Activated naive CD8-positive, alpha-beta T cell (primary cell): ENCODE measurements around the gene SPATS2L.

Experiments
- H3K27ac Mint-ChIP-seq: one replicate; pipeline ENCODE4 v1.8.0; 2021; ENCODE audit warnings: mixed read lengths
- H3K27me3 Mint-ChIP-seq: one replicate; pipeline ENCODE4 v1.8.0; 2021; ENCODE audit warnings: mixed read lengths
- H3K36me3 Mint-ChIP-seq: one replicate; pipeline ENCODE4 v1.8.0; 2021; ENCODE audit warnings: mixed read lengths
- H3K4me1 Mint-ChIP-seq: one replicate; pipeline ENCODE4 v1.8.0; 2021; ENCODE audit warnings: low read depth, mixed read lengths
- H3K4me3 Mint-ChIP-seq: one replicate; pipeline ENCODE4 v1.8.0; 2021; ENCODE audit warnings: mild to moderate bottlenecking, mixed read lengths
- H3K9me3 Mint-ChIP-seq: one replicate; pipeline ENCODE4 v1.8.0; 2021; ENCODE audit warnings: low read depth, mixed read lengths

SPATS2L gene

GRCh38 chr2:200306196-200306930, at the start of gene SPATS2L:
Gene SPATS2L, plus strand, starts transcription at chr2:200306693. Its CDS starts 82,552 bp downstream, at chr2:200389245.
- Mint-ChIP-seq H3K36me3 (peaks cover 2% of the 10 kb centered on the region), H3K27me3 (peaks cover 13% of the 10 kb centered on the region), H3K4me1 (peaks cover 10% of the 10 kb centered on the region), H3K4me3 (peak within 1 kb of the TSS; percentile 94), H3K27ac (peak within 1 kb of the TSS; percentile 80), H3K9me3 (no peaks in the 10 kb centered on the region)

- H3K4me3 Mint-ChIP-seq = no peak overlapping the region
- H3K4me1 Mint-ChIP-seq = no peaks in the 10 kb centered on the region
- peaks cover 2% of the 10 kb centered on the region for H3K27me3 Mint-ChIP-seq
- H3K27ac Mint-ChIP-seq = no peak overlapping the region
- no peaks in the 10 kb centered on the region for H3K9me3 Mint-ChIP-seq
- H3K36me3 Mint-ChIP-seq = no peaks in the 10 kb centered on the region
Measured at GRCh38 chr2:200257570-200257969, 48.9 kb upstream of the SPATS2L start.

- Mint-ChIP-seq H3K36me3 (no peaks in the 10 kb centered on the region), H3K9me3 (no peaks in the 10 kb centered on the region), H3K27me3 (peaks cover 2% of the 10 kb centered on the region), H3K27ac (no peak overlapping the region), H3K4me1 (no peaks in the 10 kb centered on the region), H3K4me3 (no peak overlapping the region)
Measured at GRCh38 chr2:200258081-200258480, 48.4 kb upstream of the SPATS2L start.

- Mint-ChIP-seq H3K4me3 (no peak overlapping the region), H3K4me1 (no peaks in the 10 kb centered on the region), H3K9me3 (no peaks in the 10 kb centered on the region), H3K27me3 (peaks cover 2% of the 10 kb centered on the region), H3K27ac (no peak overlapping the region), H3K36me3 (no peaks in the 10 kb centered on the region)
Measured at GRCh38 chr2:200258881-200259576, 47.5 kb upstream of the SPATS2L start.

GRCh38 chr2:200259577-200259957, 46.9 kb upstream of the SPATS2L start:
- no peaks in the 10 kb centered on the region for H3K9me3 Mint-ChIP-seq

GRCh38 chr2:200262047-200262446, 44.4 kb upstream of the SPATS2L start:
- H3K4me1 Mint-ChIP-seq = no peaks in the 10 kb centered on the region
- H3K27ac Mint-ChIP-seq = no peak overlapping the region
- peaks cover 2% of the 10 kb centered on the region for H3K27me3 Mint-ChIP-seq
- H3K9me3 Mint-ChIP-seq = no peaks in the 10 kb centered on the region
- no peaks in the 10 kb centered on the region for H3K36me3 Mint-ChIP-seq
- H3K4me3 Mint-ChIP-seq = no peak overlapping the region

More at GRCh38 chr2:200259577-200259957, 46.9 kb upstream of the SPATS2L start:
- Mint-ChIP-seq H3K4me1 (no peaks in the 10 kb centered on the region), H3K36me3 (no peaks in the 10 kb centered on the region), H3K27ac (no peak overlapping the region), H3K27me3 (peaks cover 2% of the 10 kb centered on the region), H3K4me3 (no peak overlapping the region)

- Mint-ChIP-seq H3K4me3 (no peak overlapping the region), H3K27me3 (peaks cover 2% of the 10 kb centered on the region), H3K36me3 (no peaks in the 10 kb centered on the region), H3K4me1 (no peaks in the 10 kb centered on the region), H3K9me3 (no peaks in the 10 kb centered on the region), H3K27ac (no peak overlapping the region)
Measured at GRCh38 chr2:200263279-200263678, 43.2 kb upstream of the SPATS2L start.

GRCh38 chr2:200264631-200265030, 41.9 kb upstream of the SPATS2L start:
- Mint-ChIP-seq H3K36me3 (no peaks in the 10 kb centered on the region), H3K27ac (no peak overlapping the region), H3K9me3 (no peaks in the 10 kb centered on the region), H3K27me3 (peaks cover 2% of the 10 kb centered on the region), H3K4me3 (no peak overlapping the region), H3K4me1 (no peaks in the 10 kb centered on the region)

- Mint-ChIP-seq H3K27ac (no peak overlapping the region), H3K36me3 (no peaks in the 10 kb centered on the region), H3K9me3 (no peaks in the 10 kb centered on the region), H3K4me3 (no peak overlapping the region), H3K4me1 (no peaks in the 10 kb centered on the region), H3K27me3 (no peaks in the 10 kb centered on the region)
Measured at GRCh38 chr2:200266406-200266805, 40.1 kb upstream of the SPATS2L start.

GRCh38 chr2:200267350-200267749, 39.1 kb upstream of the SPATS2L start:
- Mint-ChIP-seq H3K27me3 (no peaks in the 10 kb centered on the region), H3K4me1 (no peaks in the 10 kb centered on the region), H3K4me3 (no peak overlapping the region), H3K36me3 (no peaks in the 10 kb centered on the region), H3K27ac (no peak overlapping the region), H3K9me3 (no peaks in the 10 kb centered on the region)

GRCh38 chr2:200270732-200271131, 35.8 kb upstream of the SPATS2L start:
- no peaks in the 10 kb centered on the region for H3K27me3 Mint-ChIP-seq
- no peak overlapping the region for H3K27ac Mint-ChIP-seq
- no peaks in the 10 kb centered on the region for H3K36me3 Mint-ChIP-seq
- H3K4me1 Mint-ChIP-seq = no peaks in the 10 kb centered on the region
- H3K4me3 Mint-ChIP-seq = no peak overlapping the region
- H3K9me3 Mint-ChIP-seq = no peaks in the 10 kb centered on the region

GRCh38 chr2:200272320-200272719, 34.2 kb upstream of the SPATS2L start:
- H3K36me3 Mint-ChIP-seq = no peaks in the 10 kb centered on the region
- no peak overlapping the region for H3K27ac Mint-ChIP-seq
- H3K4me1 Mint-ChIP-seq = no peaks in the 10 kb centered on the region
- H3K4me3 Mint-ChIP-seq = no peak overlapping the region
- peaks cover 5% of the 10 kb centered on the region for H3K27me3 Mint-ChIP-seq
- no peaks in the 10 kb centered on the region for H3K9me3 Mint-ChIP-seq

GRCh38 chr2:200274116-200275075, 32.1 kb upstream of the SPATS2L start:
- Mint-ChIP-seq H3K4me1 (no peaks in the 10 kb centered on the region), H3K36me3 (no peaks in the 10 kb centered on the region), H3K9me3 (no peaks in the 10 kb centered on the region), H3K4me3 (no peak overlapping the region), H3K27me3 (peaks cover 5% of the 10 kb centered on the region), H3K27ac (no peak overlapping the region)

- H3K27ac Mint-ChIP-seq = no peak overlapping the region
- peaks cover 5% of the 10 kb centered on the region for H3K27me3 Mint-ChIP-seq
- no peak overlapping the region for H3K4me3 Mint-ChIP-seq
Measured at GRCh38 chr2:200275295-200276013, 31.0 kb upstream of the SPATS2L start.

More at GRCh38 chr2:200275295-200276013, 31.0 kb upstream of the SPATS2L start:
- no peaks in the 10 kb centered on the region for H3K4me1 Mint-ChIP-seq
- H3K9me3 Mint-ChIP-seq = no peaks in the 10 kb centered on the region
- no peaks in the 10 kb centered on the region for H3K36me3 Mint-ChIP-seq
